Parietal lobe (tissue), 1 donor: ENCODE measurements around the gene ARL5B. TPM values are rescaled to one million over a fixed set of nuclear protein-coding genes. Genes with fewer than 3 reads are reported as not detected.

ENCODE experiments used
- total RNA-seq: library from RNA; depleted of rRNA; stranded (reverse); fragments of >200 nt; gene quantifications from one replicate; pipeline ENCODE4 v1.2.3, GENCODE V29; 2014

Gene ARL5B
- total RNA-seq: 63.2 TPM

DNA sequence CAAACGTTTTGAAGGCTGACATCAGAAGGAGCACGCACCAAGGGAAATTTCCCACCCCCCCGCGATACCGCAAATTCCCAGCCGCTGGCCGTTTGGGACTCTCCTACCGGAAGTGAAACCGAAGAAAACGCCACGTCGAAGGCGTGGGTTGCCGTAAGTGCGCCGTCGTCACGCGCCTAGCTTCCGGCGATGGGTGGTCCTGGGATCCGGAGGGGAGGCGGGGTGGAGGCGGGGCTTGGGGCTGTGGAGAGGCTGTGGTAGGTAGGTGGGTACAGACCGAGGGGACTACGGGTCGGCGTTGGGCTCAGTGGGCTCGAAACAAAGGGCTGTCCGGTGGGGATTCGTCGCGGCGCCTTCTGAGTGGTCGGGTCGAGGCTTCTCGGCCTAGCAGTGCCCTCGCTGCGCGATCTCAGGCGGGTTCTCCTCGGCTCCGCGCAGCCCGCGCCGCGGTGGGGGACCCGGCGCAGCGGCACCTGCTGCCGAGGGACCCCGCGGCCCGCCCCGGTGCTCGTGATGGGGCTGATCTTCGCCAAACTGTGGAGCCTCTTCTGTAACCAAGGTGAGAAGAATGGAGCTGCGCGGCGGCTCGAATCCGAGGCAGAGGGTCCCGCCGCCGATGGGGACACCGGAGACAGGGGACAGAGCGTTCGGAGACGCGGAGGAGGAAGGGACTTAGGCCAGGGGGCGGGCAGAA is at the start of gene ARL5B:
ARL5B (plus strand) TSS at position 307 of the 694 bp plus-strand sequence; CDS start at position 514, 207 bp downstream.

GRCh38 chr10:18651324-18652007 is 7.8 kb upstream of the ARL5B start, which contains the start of gene NSUN6:
TSS of gene NSUN6 (minus strand) at chr10:18651587. CDS start at chr10:18651203, 384 bp downstream.

Other genes with a start within 250 kb of the ARL5B start
- 61.0 TPM for gene NSUN6, start 7.8 kb upstream of the ARL5B start, total RNA-seq